ENCODE measurements around the gene PLXDC2. TPM values are rescaled to one million over a fixed set of nuclear protein-coding genes. Genes with fewer than 3 reads are reported as not detected.

Gene PLXDC2
- total RNA-seq, 1 donor from 2014 or later, result 79.2 TPM

GRCh38 chr10:20004087-20004523, 187.9 kb downstream of the PLXDC2 start:
- H3K27ac Mint-ChIP-seq, result peak overlapping the region; percentile 67
- no peaks in the 10 kb centered on the region for H3K27me3 Mint-ChIP-seq
- H3K4me3 Mint-ChIP-seq, result no peak overlapping the region
- no peak for TF ChIP-seq CTCF (conservative IDR thresholded peaks at IDR 0.05)
- DNase-seq (ENCODE audit: extremely low spot score, unreplicated experiment), result no peak
- H3K36me3 Mint-ChIP-seq, result peaks cover 37% of the 10 kb centered on the region
- no peaks in the 10 kb centered on the region for H3K9me3 Mint-ChIP-seq
- H3K4me1 Mint-ChIP-seq (ENCODE audit: unreplicated experiment), result peaks cover 37% of the 10 kb centered on the region

- no peaks in the 10 kb centered on the region for H3K27me3 Mint-ChIP-seq
- H3K4me3 Mint-ChIP-seq, result no peak overlapping the region
- H3K27ac Mint-ChIP-seq, result no peak overlapping the region
- no peaks in the 10 kb centered on the region for H3K9me3 Mint-ChIP-seq
- H3K4me1 Mint-ChIP-seq (ENCODE audit: unreplicated experiment), result peaks cover 33% of the 10 kb centered on the region
- no peak for DNase-seq (ENCODE audit: extremely low spot score, unreplicated experiment)
- peaks cover 36% of the 10 kb centered on the region for H3K36me3 Mint-ChIP-seq
- no peak for TF ChIP-seq CTCF (conservative IDR thresholded peaks at IDR 0.05)
Measured at GRCh38 chr10:20005638-20006037, 189.4 kb downstream of the PLXDC2 start.

- peaks cover 26% of the 10 kb centered on the region for H3K4me1 Mint-ChIP-seq (ENCODE audit: unreplicated experiment)
- peaks cover 34% of the 10 kb centered on the region for H3K36me3 Mint-ChIP-seq
- no peak for TF ChIP-seq CTCF (conservative IDR thresholded peaks at IDR 0.05)
- H3K9me3 Mint-ChIP-seq, result no peaks in the 10 kb centered on the region
- no peaks in the 10 kb centered on the region for H3K27me3 Mint-ChIP-seq
- H3K4me3 Mint-ChIP-seq, result no peak overlapping the region
- no peak for DNase-seq (ENCODE audit: extremely low spot score, unreplicated experiment)
- H3K27ac Mint-ChIP-seq, result no peak overlapping the region
Measured at GRCh38 chr10:20006169-20006870, 190.1 kb downstream of the PLXDC2 start.

- no peak for TF ChIP-seq CTCF (conservative IDR thresholded peaks at IDR 0.05)
- Mint-ChIP-seq H3K4me3 (no peak overlapping the region), H3K9me3 (no peaks in the 10 kb centered on the region), H3K27me3 (no peaks in the 10 kb centered on the region), H3K36me3 (peaks cover 28% of the 10 kb centered on the region), H3K4me1 (ENCODE audit: unreplicated experiment) (peaks cover 20% of the 10 kb centered on the region), H3K27ac (no peak overlapping the region)
- DNase-seq (ENCODE audit: extremely low spot score, unreplicated experiment), result no peak
Measured at GRCh38 chr10:20007426-20007825, 191.2 kb downstream of the PLXDC2 start.

- Mint-ChIP-seq H3K9me3 (peaks cover 6% of the 10 kb centered on the region), H3K27ac (no peak overlapping the region), H3K27me3 (no peaks in the 10 kb centered on the region), H3K36me3 (peaks cover 19% of the 10 kb centered on the region), H3K4me3 (no peak overlapping the region), H3K4me1 (ENCODE audit: unreplicated experiment) (no peaks in the 10 kb centered on the region)
- TF ChIP-seq CTCF (conservative IDR thresholded peaks at IDR 0.05), result no peak
- DNase-seq (ENCODE audit: extremely low spot score, unreplicated experiment), result no peak
Measured at GRCh38 chr10:20013991-20014750, 197.9 kb downstream of the PLXDC2 start.
